DOHH2 (cell line): ENCODE data around the gene TEX261.

Source experiments
- H3F3A ChIP-seq: fragments of 200-600 bp; sonication (generic), shearing (Covaris generic); 2 replicates; pipeline ENCODE4 v1.6.0; 2016; ENCODE audit warnings: antibody characterized with exemption, mild to moderate bottlenecking; ENCODE audit not compliant: control insufficient read depth, insufficient read depth
- H3K27ac ChIP-seq: fragments of 200-600 bp; sonication (generic); 2 replicates; pipeline ENCODE4 v1.5.1; 2014; ENCODE audit warnings: low read depth, mild to moderate bottlenecking, low read length, moderate library complexity
- H3K27me3 ChIP-seq: fragments of 200-600 bp; sonication (generic); 2 replicates; pipeline ENCODE4 v1.6.1; 2014; ENCODE audit warnings: mild to moderate bottlenecking, low read length, mixed read lengths; ENCODE audit not compliant: control insufficient read depth
- H3K36me3 ChIP-seq: fragments of 200-600 bp; sonication (generic); 2 replicates; pipeline ENCODE4 v1.6.1; 2014; ENCODE audit warnings: mild to moderate bottlenecking, low read length, moderate library complexity, mixed read lengths; ENCODE audit not compliant: control insufficient read depth
- H3K4me1 ChIP-seq: fragments of 200-600 bp; sonication (generic); 2 replicates; pipeline ENCODE4 v1.6.1; 2014; ENCODE audit warnings: mild to moderate bottlenecking, low read length, mixed read lengths; ENCODE audit not compliant: control insufficient read depth
- H3K4me2 ChIP-seq: fragments of 200-600 bp; sonication (generic); 2 replicates; pipeline ENCODE4 v1.6.0; 2014; ENCODE audit warnings: mild to moderate bottlenecking, low read length, moderate library complexity
- H3K4me3 ChIP-seq: fragments of 200-600 bp; sonication (generic); 2 replicates; pipeline ENCODE4 v1.5.1; 2014; ENCODE audit warnings: mild to moderate bottlenecking, low read length, mixed read lengths
- H3K79me2 ChIP-seq: fragments of 200-600 bp; sonication (generic); 2 replicates; pipeline ENCODE4 v1.6.1; 2014; ENCODE audit warnings: mild to moderate bottlenecking, low read length, mixed read lengths; ENCODE audit not compliant: control insufficient read depth
- H3K9me2 ChIP-seq: fragments of 200-600 bp; sonication (generic); replicated peaks from 2 replicates; pipeline ENCODE4 v1.6.1; 2014; ENCODE audit warnings: mild to moderate bottlenecking, low read length, mixed read lengths; ENCODE audit not compliant: control insufficient read depth
- H3K9me3 ChIP-seq: fragments of 200-600 bp; sonication (generic); 2 replicates; pipeline ENCODE4 v1.6.1; 2014; ENCODE audit warnings: antibody characterized with exemption, low read length, mixed read lengths; ENCODE audit not compliant: control insufficient read depth, insufficient read depth
- H4K20me1 ChIP-seq: fragments of 200-600 bp; sonication (generic); 2 replicates; pipeline ENCODE4 v1.6.0; 2014; ENCODE audit warnings: low read depth, mild to moderate bottlenecking, antibody characterized with exemption, low read length, moderate library complexity; ENCODE audit not compliant: control insufficient read depth, insufficient read depth
- CTCF ChIP-seq: fragments of 200-600 bp; sonication (generic); IDR thresholded peaks from one replicate; pipeline ENCODE4 v1.5.1; 2014; ENCODE audit warnings: antibody characterized with exemption, mild to moderate bottlenecking, low read depth, low read length; ENCODE audit not compliant: poor library complexity, severe bottlenecking
- EZH2phosphoT487 ChIP-seq: fragments of 200-600 bp; sonication (generic); IDR thresholded peaks from 2 replicates; pipeline ENCODE4 v1.6.1; 2017; ENCODE audit warnings: borderline replicate concordance, mild to moderate bottlenecking, antibody characterized with exemption, low read length, moderate library complexity, mixed read lengths

Gene TEX261

GRCh38 chr2:70939839-70940580, 54.7 kb downstream of the TEX261 start:
- no peak overlapping the region for H3K4me3 ChIP-seq

DNA sequence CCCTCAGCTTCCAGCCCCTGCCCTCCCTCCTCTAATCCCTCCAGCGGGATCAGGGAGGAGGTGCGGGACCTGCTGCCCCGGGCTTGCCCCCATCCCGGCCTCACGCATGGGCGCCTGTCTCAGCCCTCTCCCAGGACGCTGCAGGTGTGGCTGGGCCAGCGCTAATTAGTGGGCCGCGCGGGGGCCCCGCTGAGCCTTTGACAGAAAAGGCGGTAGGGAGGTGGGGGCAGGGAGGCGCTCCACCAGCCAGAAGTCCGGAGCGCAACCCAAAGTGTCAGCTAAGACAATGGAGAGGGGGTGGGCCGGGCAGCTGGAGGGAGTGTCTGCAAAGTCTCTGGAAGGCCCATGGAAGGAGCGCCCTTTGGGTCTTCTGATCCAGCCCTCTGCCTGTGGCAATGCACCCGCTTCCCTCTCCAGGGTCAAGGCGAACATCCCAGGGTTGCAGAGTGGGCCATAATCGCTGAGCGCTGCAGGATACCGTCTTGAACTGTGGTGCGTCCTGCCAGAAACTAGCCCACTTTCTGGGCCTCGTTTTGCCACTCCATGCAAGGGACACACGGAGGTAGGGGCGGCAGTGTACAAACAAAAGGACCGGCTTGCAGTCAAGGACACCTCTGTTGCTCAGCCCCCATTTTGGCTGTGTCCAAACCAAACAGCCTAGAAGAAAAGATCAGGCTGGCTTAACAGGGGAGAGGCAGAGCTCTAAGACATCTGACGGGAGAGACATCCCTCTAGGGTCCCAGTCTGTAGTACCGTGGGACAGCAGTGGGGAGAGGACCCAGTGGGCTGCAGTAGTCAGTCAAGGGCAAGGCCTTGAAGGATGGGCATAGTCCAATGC, 55.5 kb downstream of the TEX261 start:
- Histone ChIP-seq H3K4me2 (no peak overlapping the region), H3K9me2 (no peaks in the 10 kb centered on the region), H3K4me1 (no peaks in the 10 kb centered on the region), H3F3A (no peaks in the 10 kb centered on the region), H3K27ac (no peak overlapping the region), H4K20me1 (no peaks in the 10 kb centered on the region), H3K79me2 (no peaks in the 10 kb centered on the region), H3K36me3 (no peaks in the 10 kb centered on the region), H3K27me3 (peaks cover 9% of the 10 kb centered on the region), H3K9me3 (no peaks in the 10 kb centered on the region), H3K4me3 (no peak overlapping the region)
- TF ChIP-seq CTCF = no peak
- TF ChIP-seq EZH2phosphoT487 = no peak

More at GRCh38 chr2:70939839-70940580, 54.7 kb downstream of the TEX261 start:
- H3K27me3 ChIP-seq = peaks cover 5% of the 10 kb centered on the region; the same call in 1 of the 2 replicates
- H3K79me2 ChIP-seq = no peaks in the 10 kb centered on the region
- no peaks in the 10 kb centered on the region for H3F3A ChIP-seq
- no peaks in the 10 kb centered on the region for H3K36me3 ChIP-seq
- H4K20me1 ChIP-seq = no peaks in the 10 kb centered on the region
- H3K9me3 ChIP-seq = no peaks in the 10 kb centered on the region
- no peak overlapping the region for H3K4me2 ChIP-seq
- no peaks in the 10 kb centered on the region for H3K9me2 ChIP-seq
- no peak overlapping the region for H3K27ac ChIP-seq
- H3K4me1 ChIP-seq = no peaks in the 10 kb centered on the region
- TF ChIP-seq EZH2phosphoT487 (no peak), CTCF (no peak)

DNA sequence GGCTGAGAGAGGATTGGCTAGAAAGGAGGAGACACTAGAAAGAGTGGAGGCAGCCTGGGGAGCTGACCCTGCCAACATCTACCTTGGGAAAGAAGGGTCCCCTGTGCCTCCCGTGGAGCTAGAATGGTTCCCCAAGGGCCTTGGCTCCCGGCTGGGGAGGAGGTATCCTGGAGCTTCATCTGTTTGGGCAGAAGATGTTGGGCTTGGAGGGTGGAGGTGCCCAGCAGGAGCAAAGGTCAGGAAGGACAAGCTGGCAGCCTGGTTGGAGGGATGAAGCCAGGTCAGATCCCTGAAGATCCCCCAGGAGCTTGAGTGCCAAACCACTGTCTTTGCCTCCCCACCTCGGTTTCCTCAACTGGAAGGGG, 56.1 kb downstream of the TEX261 start:
- H3K79me2 ChIP-seq = no peaks in the 10 kb centered on the region
- no peaks in the 10 kb centered on the region for H3F3A ChIP-seq
- no peaks in the 10 kb centered on the region for H3K9me3 ChIP-seq
- H3K36me3 ChIP-seq = no peaks in the 10 kb centered on the region
- H3K27ac ChIP-seq = no peak overlapping the region
- H3K4me3 ChIP-seq = no peak overlapping the region
- H4K20me1 ChIP-seq = no peaks in the 10 kb centered on the region
- H3K4me2 ChIP-seq = no peak overlapping the region
- H3K27me3 ChIP-seq = peaks cover 10% of the 10 kb centered on the region
- TF ChIP-seq EZH2phosphoT487 (no peak), CTCF (no peak)
- no peaks in the 10 kb centered on the region for H3K4me1 ChIP-seq
- H3K9me2 ChIP-seq = no peaks in the 10 kb centered on the region
